ENCODE results near the gene DOP1A. TPM values are rescaled to one million over a fixed set of nuclear protein-coding genes. Genes with fewer than 3 reads are reported as not detected.

DOP1A gene
- polyA plus RNA-seq, 3 donors, result 2.1 to 8.9 (median 2.5) TPM

- no peaks in the 10 kb centered on the region for H3K4me1 ChIP-seq (ENCODE audit: control insufficient read depth in 1 of 2, insufficient read depth in 2 of 2, low read length in 2 of 2)
- no peaks in the 10 kb centered on the region for H3K27me3 ChIP-seq (ENCODE audit: control insufficient read depth in 2 of 2, insufficient read depth in 2 of 2, low read length in 2 of 2)
- Mint-ChIP-seq H3K4me3 (no peak overlapping the region), H3K9me3 (peaks cover 0 to 2% (median 0%) of the 10 kb centered on the region in 7 donors), H3K36me3 (peaks cover 69 to 74% of the 10 kb centered on the region in 2 donors), H3K27ac (no peak overlapping the region), H3K27me3 (ENCODE audit: low read depth in 3 of 3) (no peaks in the 10 kb centered on the region), H3K4me1 (no peaks in the 10 kb centered on the region)
- no peak overlapping the region for H3K27ac ChIP-seq (ENCODE audit: low read depth in 1 of 2, low read length in 2 of 2)
- no peak overlapping the region for H3K9ac ChIP-seq (ENCODE audit: insufficient read depth, low read length, poor library complexity, severe bottlenecking)
- no peaks in the 10 kb centered on the region for H3K9me3 ChIP-seq (replicated peaks in 1 of 2; ENCODE audit: control insufficient read depth in 1 of 2, insufficient read depth in 1 of 2, low read length in 2 of 2)
- intact Hi-C loops (cut with micrococcal nuclease), result no loop called here
- no peaks in the 10 kb centered on the region for H4K20me1 ChIP-seq (ENCODE audit: insufficient read depth, low read length)
- peaks cover 50 to 92% of the 10 kb centered on the region in 2 donors for H3K36me3 ChIP-seq (replicated peaks in 1 of 2; ENCODE audit: control insufficient read depth in 1 of 2, insufficient read depth in 2 of 2, low read length in 2 of 2)
- DNase-seq, result no peak
- no peaks in the 10 kb centered on the region for H3K79me2 ChIP-seq (ENCODE audit: insufficient read depth, low read length)
- no peak overlapping the region for H2AFZ ChIP-seq (ENCODE audit: insufficient read depth, low read depth, low read length, poor library complexity, severe bottlenecking)
- TF ChIP-seq CTCF (IDR thresholded peaks at IDR 0.05), result no peak
- H3K4me3 ChIP-seq (replicated peaks in 1 of 3; ENCODE audit: low read depth in 2 of 3, low read length in 3 of 3), result no peak overlapping the region
- 100% methylated on average over 2 of the region's 2 CpGs for WGBS (ENCODE audit: insufficient coverage)
- no peak overlapping the region for H3K4me2 ChIP-seq (replicated peaks; ENCODE audit: extremely low read depth, low read length, poor library complexity, severe bottlenecking)
These were observed 117.6 kb downstream of the DOP1A start for GRCh38 chr6:83185096-83185495.

GRCh38 chr6:83188501-83188900, 121.0 kb downstream of the DOP1A start:
- Histone ChIP-seq H3K9me3 (replicated peaks in 1 of 2; ENCODE audit: control insufficient read depth in 1 of 2, insufficient read depth in 1 of 2, low read length in 2 of 2) (no peaks in the 10 kb centered on the region), H3K36me3 (replicated peaks in 1 of 2; ENCODE audit: control insufficient read depth in 1 of 2, insufficient read depth in 2 of 2, low read length in 2 of 2) (peaks cover 26 to 60% of the 10 kb centered on the region in 2 donors), H2AFZ (ENCODE audit: insufficient read depth, low read depth, low read length, poor library complexity, severe bottlenecking) (no peak overlapping the region), H3K27ac (ENCODE audit: low read depth in 1 of 2, low read length in 2 of 2) (no peak overlapping the region), H3K27me3 (ENCODE audit: control insufficient read depth in 2 of 2, insufficient read depth in 2 of 2, low read length in 2 of 2) (no peaks in the 10 kb centered on the region), H3K4me2 (replicated peaks; ENCODE audit: extremely low read depth, low read length, poor library complexity, severe bottlenecking) (no peak overlapping the region), H3K4me3 (replicated peaks in 1 of 3; ENCODE audit: low read depth in 2 of 3, low read length in 3 of 3) (no peak overlapping the region), H3K79me2 (ENCODE audit: insufficient read depth, low read length) (peaks cover 18% of the 10 kb centered on the region), H3K9ac (ENCODE audit: insufficient read depth, low read length, poor library complexity, severe bottlenecking) (no peak overlapping the region), H4K20me1 (ENCODE audit: insufficient read depth, low read length) (no peaks in the 10 kb centered on the region), H3K4me1 (ENCODE audit: control insufficient read depth in 1 of 2, insufficient read depth in 2 of 2, low read length in 2 of 2) (peaks cover 6 to 11% of the 10 kb centered on the region in 2 donors)
- H3K4me3 Mint-ChIP-seq, result no peak overlapping the region
- intact Hi-C loops (cut with micrococcal nuclease), result no loop called here
- H3K27me3 Mint-ChIP-seq (ENCODE audit: low read depth in 3 of 3), result no peaks in the 10 kb centered on the region
- no peak overlapping the region for H3K27ac Mint-ChIP-seq
- no peak for TF ChIP-seq CTCF (IDR thresholded peaks at IDR 0.05)
- peaks cover 40 to 47% of the 10 kb centered on the region in 2 donors for H3K36me3 Mint-ChIP-seq
- H3K9me3 Mint-ChIP-seq, result peaks cover 0 to 1% (median 0%) of the 10 kb centered on the region in 7 donors
- DNase-seq, result no peak
- WGBS (ENCODE audit: insufficient coverage), result 95% methylated on average over 3 of the region's 3 CpGs
- H3K4me1 Mint-ChIP-seq, result peaks cover 10% of the 10 kb centered on the region
